ENCODE data around the gene DUSP22. TPM values are rescaled to one million over a fixed set of nuclear protein-coding genes. Genes with fewer than 3 reads are reported as not detected.

The DUSP22 gene
- total RNA-seq, 1 donor from 2014 or later, result 34.9 TPM

DNA sequence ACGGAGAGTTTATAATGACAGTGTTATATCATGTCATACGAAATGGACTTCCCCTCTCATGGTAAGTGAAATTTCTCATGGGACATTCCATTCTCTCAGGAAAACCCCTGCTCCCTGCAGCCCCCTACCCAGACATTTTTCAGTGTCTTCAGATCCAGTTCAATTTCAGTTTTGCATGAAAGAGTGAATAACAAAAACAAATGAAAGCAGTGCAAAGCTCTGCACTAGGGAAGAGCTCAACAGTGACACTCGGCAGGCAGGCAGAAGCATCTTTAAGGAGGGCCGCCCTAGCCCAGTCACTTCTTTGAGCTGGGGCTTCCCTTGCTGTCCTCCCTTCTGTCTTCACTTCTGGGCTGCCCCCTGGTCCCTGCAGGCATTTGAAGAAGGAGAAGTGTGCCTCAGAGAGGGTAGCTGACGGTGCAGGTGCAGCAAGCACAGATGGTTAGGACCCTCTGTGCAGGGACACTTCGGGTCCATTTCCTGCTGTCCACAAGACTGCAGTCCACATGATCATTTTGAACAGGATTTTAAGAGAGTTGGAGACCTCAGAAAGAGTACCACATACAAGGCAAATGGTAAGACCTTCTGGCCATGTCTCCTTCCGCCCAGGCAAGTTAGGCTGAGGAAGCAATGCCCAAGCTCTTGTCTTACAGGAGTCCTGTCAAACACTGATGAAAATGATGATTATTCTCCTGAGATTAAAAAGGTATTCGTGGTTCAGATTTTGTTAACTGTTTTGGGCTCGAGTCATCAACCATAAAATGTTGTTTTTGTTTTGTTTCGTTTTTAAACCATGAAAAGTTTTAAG is 5.4 kb upstream of the DUSP22 start:
- H3K4me1 ChIP-seq (ENCODE audit: insufficient read depth, low read length), result peaks cover 5% of the 10 kb centered on the region
- H4K20me1 ChIP-seq (ENCODE audit: insufficient read depth, low read length), result no peaks in the 10 kb centered on the region
- no peaks in the 10 kb centered on the region for H3K4me1 Mint-ChIP-seq (ENCODE audit: low read depth, unreplicated experiment)
- peaks cover 11% of the 10 kb centered on the region for H3K27me3 ChIP-seq (ENCODE audit: insufficient read depth, low read length)
- H3K9me3 ChIP-seq (ENCODE audit: insufficient read depth, low read depth, low read length), result no peaks in the 10 kb centered on the region
- TF ChIP-seq, protein P1, sequence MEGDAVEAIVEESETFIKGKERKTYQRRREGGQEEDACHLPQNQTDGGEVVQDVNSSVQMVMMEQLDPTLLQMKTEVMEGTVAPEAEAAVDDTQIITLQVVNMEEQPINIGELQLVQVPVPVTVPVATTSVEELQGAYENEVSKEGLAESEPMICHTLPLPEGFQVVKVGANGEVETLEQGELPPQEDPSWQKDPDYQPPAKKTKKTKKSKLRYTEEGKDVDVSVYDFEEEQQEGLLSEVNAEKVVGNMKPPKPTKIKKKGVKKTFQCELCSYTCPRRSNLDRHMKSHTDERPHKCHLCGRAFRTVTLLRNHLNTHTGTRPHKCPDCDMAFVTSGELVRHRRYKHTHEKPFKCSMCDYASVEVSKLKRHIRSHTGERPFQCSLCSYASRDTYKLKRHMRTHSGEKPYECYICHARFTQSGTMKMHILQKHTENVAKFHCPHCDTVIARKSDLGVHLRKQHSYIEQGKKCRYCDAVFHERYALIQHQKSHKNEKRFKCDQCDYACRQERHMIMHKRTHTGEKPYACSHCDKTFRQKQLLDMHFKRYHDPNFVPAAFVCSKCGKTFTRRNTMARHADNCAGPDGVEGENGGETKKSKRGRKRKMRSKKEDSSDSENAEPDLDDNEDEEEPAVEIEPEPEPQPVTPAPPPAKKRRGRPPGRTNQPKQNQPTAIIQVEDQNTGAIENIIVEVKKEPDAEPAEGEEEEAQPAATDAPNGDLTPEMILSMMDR (IDR thresholded peaks at IDR 0.05; ENCODE audit: insufficient read depth, low read depth, low read length), result no peak
- no peak for TF ChIP-seq EZH2 (IDR thresholded peaks at IDR 0.05; ENCODE audit: insufficient read depth, low read length)
- DNase-seq (ENCODE audit: low read depth) (no peak), FAIRE-seq (no peak)
- H3K79me2 ChIP-seq (ENCODE audit: insufficient read depth, low read length), result no peaks in the 10 kb centered on the region
- no peak overlapping the region for H2AFZ ChIP-seq (ENCODE audit: low read depth, low read length)
- no peak overlapping the region for H3K9ac ChIP-seq (ENCODE audit: low read length)
- peaks cover 30% of the 10 kb centered on the region for H3K27me3 Mint-ChIP-seq (ENCODE audit: low read depth, unreplicated experiment)
- H3K36me3 ChIP-seq (ENCODE audit: insufficient read depth, low read length), result no peaks in the 10 kb centered on the region
- no peak overlapping the region for H3K4me3 ChIP-seq (ENCODE audit: insufficient read depth, low read depth, low read length)
- no peak overlapping the region for H3K27ac Mint-ChIP-seq (ENCODE audit: unreplicated experiment)
- peaks cover 8% of the 10 kb centered on the region for H3K9me3 Mint-ChIP-seq (ENCODE audit: unreplicated experiment)
- no peak overlapping the region for H3K4me3 Mint-ChIP-seq (ENCODE audit: unreplicated experiment)
- no peaks in the 10 kb centered on the region for H3K36me3 Mint-ChIP-seq (ENCODE audit: low read depth, unreplicated experiment)
- H3K4me2 ChIP-seq (ENCODE audit: low read length), result no peak overlapping the region
- H3K27ac ChIP-seq (ENCODE audit: low read depth, low read length), result no peak overlapping the region

DNA sequence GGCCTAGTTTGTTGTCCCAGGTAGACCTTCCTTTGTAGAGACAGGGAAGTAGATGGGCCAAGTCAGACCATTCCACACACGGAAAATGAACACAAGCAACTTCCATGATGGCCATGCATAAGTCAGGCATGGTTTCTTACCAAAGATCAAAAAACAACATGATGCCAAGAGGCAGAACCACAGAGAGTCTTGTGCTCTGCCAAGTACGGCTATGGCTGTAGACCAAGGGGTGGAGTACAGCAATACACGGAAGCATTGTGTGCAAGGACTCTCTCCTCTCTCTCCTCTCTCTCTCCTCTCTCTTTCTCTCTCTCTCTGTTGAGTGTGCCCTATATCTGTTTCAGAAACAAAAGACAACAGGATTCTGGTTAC is 4.8 kb upstream of the DUSP22 start:
- H3K27ac Mint-ChIP-seq (ENCODE audit: unreplicated experiment), result no peak overlapping the region
- Histone ChIP-seq H3K9ac (ENCODE audit: low read length) (no peak overlapping the region), H3K36me3 (ENCODE audit: insufficient read depth, low read length) (no peaks in the 10 kb centered on the region), H3K4me2 (ENCODE audit: low read length) (no peak overlapping the region), H3K27me3 (ENCODE audit: insufficient read depth, low read length) (peaks cover 11% of the 10 kb centered on the region), H3K27ac (ENCODE audit: low read depth, low read length) (no peak overlapping the region), H2AFZ (ENCODE audit: low read depth, low read length) (no peak overlapping the region), H3K9me3 (ENCODE audit: insufficient read depth, low read depth, low read length) (no peaks in the 10 kb centered on the region), H3K4me3 (ENCODE audit: insufficient read depth, low read depth, low read length) (no peak overlapping the region), H3K79me2 (ENCODE audit: insufficient read depth, low read length) (no peaks in the 10 kb centered on the region), H3K4me1 (ENCODE audit: insufficient read depth, low read length) (peaks cover 5% of the 10 kb centered on the region), H4K20me1 (ENCODE audit: insufficient read depth, low read length) (no peaks in the 10 kb centered on the region)
- peaks cover 26% of the 10 kb centered on the region for H3K27me3 Mint-ChIP-seq (ENCODE audit: low read depth, unreplicated experiment)
- no peaks in the 10 kb centered on the region for H3K36me3 Mint-ChIP-seq (ENCODE audit: low read depth, unreplicated experiment)
- no peak overlapping the region for H3K4me3 Mint-ChIP-seq (ENCODE audit: unreplicated experiment)
- FAIRE-seq (no peak), DNase-seq (ENCODE audit: low read depth) (no peak)
- no peaks in the 10 kb centered on the region for H3K4me1 Mint-ChIP-seq (ENCODE audit: low read depth, unreplicated experiment)
- peaks cover 6% of the 10 kb centered on the region for H3K9me3 Mint-ChIP-seq (ENCODE audit: unreplicated experiment)
- TF ChIP-seq, protein P1 (IDR thresholded peaks at IDR 0.05; ENCODE audit: insufficient read depth, low read depth, low read length), result no peak
- no peak for TF ChIP-seq EZH2 (IDR thresholded peaks at IDR 0.05; ENCODE audit: insufficient read depth, low read length)

DNA sequence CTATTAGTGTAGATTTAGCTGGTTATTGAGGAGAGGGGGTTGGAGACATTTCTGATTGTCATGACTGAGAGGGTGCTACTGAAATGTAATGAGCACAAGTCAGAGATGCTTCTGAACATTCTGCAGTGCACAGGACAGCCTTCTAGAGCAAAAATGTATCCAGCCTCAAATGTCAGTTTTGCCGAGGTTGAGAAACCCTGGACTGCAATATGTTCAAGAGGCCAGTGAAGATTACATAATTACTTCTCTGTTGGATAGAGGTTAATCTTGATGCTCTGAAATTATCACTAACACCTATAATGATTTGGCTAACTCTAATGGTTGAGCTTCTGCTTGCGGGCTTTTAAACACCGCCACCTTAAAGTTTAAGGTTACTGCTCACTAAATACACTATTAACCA is 3.4 kb upstream of the DUSP22 start:
- Histone ChIP-seq H3K9me3 (ENCODE audit: insufficient read depth, low read depth, low read length) (no peaks in the 10 kb centered on the region), H3K4me3 (ENCODE audit: insufficient read depth, low read depth, low read length) (no peak overlapping the region), H2AFZ (ENCODE audit: low read depth, low read length) (no peak overlapping the region), H3K36me3 (ENCODE audit: insufficient read depth, low read length) (no peaks in the 10 kb centered on the region), H3K27me3 (ENCODE audit: insufficient read depth, low read length) (peaks cover 11% of the 10 kb centered on the region), H3K4me1 (ENCODE audit: insufficient read depth, low read length) (peaks cover 10% of the 10 kb centered on the region), H3K79me2 (ENCODE audit: insufficient read depth, low read length) (no peaks in the 10 kb centered on the region), H3K9ac (ENCODE audit: low read length) (no peak overlapping the region), H3K4me2 (ENCODE audit: low read length) (no peak overlapping the region), H4K20me1 (ENCODE audit: insufficient read depth, low read length) (no peaks in the 10 kb centered on the region), H3K27ac (ENCODE audit: low read depth, low read length) (no peak overlapping the region)
- TF ChIP-seq EZH2 (IDR thresholded peaks at IDR 0.05; ENCODE audit: insufficient read depth, low read length), result no peak
- TF ChIP-seq, protein P1 (IDR thresholded peaks at IDR 0.05; ENCODE audit: insufficient read depth, low read depth, low read length), result no peak
- Mint-ChIP-seq H3K27ac (ENCODE audit: unreplicated experiment) (no peak overlapping the region), H3K27me3 (ENCODE audit: low read depth, unreplicated experiment) (peaks cover 19% of the 10 kb centered on the region), H3K4me3 (ENCODE audit: unreplicated experiment) (no peak overlapping the region), H3K9me3 (ENCODE audit: unreplicated experiment) (peaks cover 6% of the 10 kb centered on the region), H3K36me3 (ENCODE audit: low read depth, unreplicated experiment) (no peaks in the 10 kb centered on the region), H3K4me1 (ENCODE audit: low read depth, unreplicated experiment) (no peaks in the 10 kb centered on the region)
- DNase-seq (ENCODE audit: low read depth), result no peak
- no peak for FAIRE-seq
